Hematopoietic multipotent progenitor cell treated with erythropoietin and hydrocortisone succinate and interleukin-3 and kit ligand, for 15 days (in vitro differentiated cells): Measurements from ENCODE around the gene LHX4.

Experiments
- DNase-seq: peaks from one replicate; pipeline ENCODE4 v3.0.0-alpha.2; 2015; ENCODE audit warnings: low spot score

Gene LHX4

GRCh38 chr1:180227861-180228647, 2.0 kb upstream of the LHX4 start:
- DNase-seq: no peak

- DNase-seq: no peak
Measured at GRCh38 chr1:180228648-180229482, 1.2 kb upstream of the LHX4 start.

GRCh38 chr1:180230416-180230790, 339 bp downstream of the LHX4 start:
- no peak for DNase-seq

- no peak for DNase-seq
Measured at GRCh38 chr1:180230791-180231505, 884 bp downstream of the LHX4 start.

- DNase-seq: no peak
Measured at GRCh38 chr1:180231506-180231921, 1.4 kb downstream of the LHX4 start.

GRCh38 chr1:180231936-180232335, 1.9 kb downstream of the LHX4 start:
- DNase-seq: no peak

- DNase-seq: no peak
Measured at GRCh38 chr1:180232521-180233043, 2.5 kb downstream of the LHX4 start.

GRCh38 chr1:180233191-180234011, 3.3 kb downstream of the LHX4 start:
- no peak for DNase-seq

- no peak for DNase-seq
Measured at GRCh38 chr1:180234369-180235076, 4.5 kb downstream of the LHX4 start.

GRCh38 chr1:180235077-180235501, 5.0 kb downstream of the LHX4 start:
- DNase-seq: no peak

GRCh38 chr1:180235502-180236239, 5.6 kb downstream of the LHX4 start:
- DNase-seq: no peak

- no peak for DNase-seq
Measured at GRCh38 chr1:180236698-180237509, 6.8 kb downstream of the LHX4 start.

- DNase-seq: no peak
Measured at GRCh38 chr1:180237869-180238476, 7.9 kb downstream of the LHX4 start.

- no peak for DNase-seq
Measured at GRCh38 chr1:180238675-180239074, 8.6 kb downstream of the LHX4 start.

- DNase-seq: no peak
Measured at GRCh38 chr1:180239145-180240096, 9.4 kb downstream of the LHX4 start.

GRCh38 chr1:180241716-180242544, 11.9 kb downstream of the LHX4 start:
- DNase-seq: no peak
